ENCODE results near the gene DAP. TPM values are rescaled to one million over a fixed set of nuclear protein-coding genes. Genes with fewer than 3 reads are reported as not detected.

Gene DAP
- polyA plus RNA-seq, 1 experiment = 117 TPM

- no peak overlapping the region for H3K4me3 ChIP-seq (ENCODE audit: low read depth, low read length)
- ChIA-PET CTCF (interaction anchor here (1.3 to 2.1 kb wide), 2 partner anchors 16 to 210 kb away, joined by 4 to 6 read pairs; no protein-coding TSS in a partner anchor), POLR2A (no interaction called here)
- H3K9me3 ChIP-seq (ENCODE audit: control insufficient read depth, insufficient read depth, low read length) = no peaks in the 10 kb centered on the region; the same call in 1 of the 2 replicates
- TF ChIP-seq CTCF (IDR thresholded peaks at IDR 0.05; ENCODE audit: low read depth, low read length) = no peak
- no peak for DNase-seq (ENCODE audit: low read depth, low spot score)
- no peaks in the 10 kb centered on the region for H3K27me3 ChIP-seq (ENCODE audit: control insufficient read depth, insufficient read depth, low read length)
- no peak overlapping the region for H3K27ac ChIP-seq (ENCODE audit: low read depth, low read length)
These were observed 98.2 kb downstream of the DAP start for GRCh38 chr5:10662661-10663488.

DNA sequence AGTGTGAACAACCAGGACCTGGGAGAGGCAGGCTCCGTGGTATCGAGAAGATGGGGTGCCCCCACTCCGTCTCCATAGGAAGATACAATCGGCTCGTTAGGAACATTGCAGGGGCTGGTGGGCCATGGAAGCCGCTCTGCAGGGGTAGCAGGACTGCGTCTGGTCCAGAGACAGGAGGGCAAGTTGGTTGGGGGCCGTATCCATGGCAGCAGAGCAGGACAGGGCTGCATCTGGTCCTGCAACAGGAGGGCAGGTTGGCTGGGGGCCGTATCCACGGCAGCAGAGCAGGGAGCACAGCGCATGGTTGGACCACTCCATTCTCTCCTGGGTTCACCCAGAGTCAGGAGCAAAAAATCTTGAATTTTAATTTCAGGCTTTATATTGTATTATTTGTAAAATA, 99.0 kb downstream of the DAP start:
- no peak for TF ChIP-seq CTCF (IDR thresholded peaks at IDR 0.05; ENCODE audit: low read depth, low read length)
- CTCF ChIA-PET = interaction anchor here (2.1 kb wide), 1 partner anchor 210 kb away, joined by 6 read pairs; no protein-coding TSS in a partner anchor
- Histone ChIP-seq H3K27ac (ENCODE audit: low read depth, low read length) (no peak overlapping the region), H3K4me3 (ENCODE audit: low read depth, low read length) (no peak overlapping the region), H3K9me3 (ENCODE audit: control insufficient read depth, insufficient read depth, low read length) (no peaks in the 10 kb centered on the region), H3K27me3 (ENCODE audit: control insufficient read depth, insufficient read depth, low read length) (no peaks in the 10 kb centered on the region)
- DNase-seq (ENCODE audit: low read depth, low spot score) = no peak
- POLR2A ChIA-PET = no interaction called here

DNA sequence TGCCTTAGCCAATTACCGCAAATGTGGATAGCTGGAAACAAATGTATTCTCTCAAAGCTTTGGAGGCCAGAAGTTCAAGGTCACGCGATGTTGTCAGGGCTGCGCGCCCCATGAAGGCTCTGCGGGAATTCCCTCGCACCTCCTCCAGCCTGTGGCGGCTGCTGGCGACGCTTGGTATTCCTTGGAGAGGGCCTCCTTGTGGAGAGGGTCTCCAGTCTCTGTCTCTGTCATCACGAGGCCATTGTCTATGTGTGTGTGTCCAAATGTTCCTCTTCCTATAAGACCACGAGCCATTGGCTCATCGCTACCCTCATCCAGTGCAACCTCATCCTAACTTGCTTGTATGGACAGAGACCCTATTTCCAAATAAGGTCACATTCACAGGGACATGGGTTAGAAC, 99.6 kb downstream of the DAP start:
- no peak overlapping the region for H3K4me3 ChIP-seq (ENCODE audit: low read depth, low read length)
- CTCF ChIA-PET = no interaction called here
- POLR2A ChIA-PET = no interaction called here
- DNase-seq (ENCODE audit: low read depth, low spot score) = no peak
- H3K9me3 ChIP-seq (ENCODE audit: control insufficient read depth, insufficient read depth, low read length) = no peaks in the 10 kb centered on the region
- TF ChIP-seq CTCF (IDR thresholded peaks at IDR 0.05; ENCODE audit: low read depth, low read length) = no peak
- H3K27me3 ChIP-seq (ENCODE audit: control insufficient read depth, insufficient read depth, low read length) = no peaks in the 10 kb centered on the region
- H3K27ac ChIP-seq (ENCODE audit: low read depth, low read length) = no peak overlapping the region

DNA sequence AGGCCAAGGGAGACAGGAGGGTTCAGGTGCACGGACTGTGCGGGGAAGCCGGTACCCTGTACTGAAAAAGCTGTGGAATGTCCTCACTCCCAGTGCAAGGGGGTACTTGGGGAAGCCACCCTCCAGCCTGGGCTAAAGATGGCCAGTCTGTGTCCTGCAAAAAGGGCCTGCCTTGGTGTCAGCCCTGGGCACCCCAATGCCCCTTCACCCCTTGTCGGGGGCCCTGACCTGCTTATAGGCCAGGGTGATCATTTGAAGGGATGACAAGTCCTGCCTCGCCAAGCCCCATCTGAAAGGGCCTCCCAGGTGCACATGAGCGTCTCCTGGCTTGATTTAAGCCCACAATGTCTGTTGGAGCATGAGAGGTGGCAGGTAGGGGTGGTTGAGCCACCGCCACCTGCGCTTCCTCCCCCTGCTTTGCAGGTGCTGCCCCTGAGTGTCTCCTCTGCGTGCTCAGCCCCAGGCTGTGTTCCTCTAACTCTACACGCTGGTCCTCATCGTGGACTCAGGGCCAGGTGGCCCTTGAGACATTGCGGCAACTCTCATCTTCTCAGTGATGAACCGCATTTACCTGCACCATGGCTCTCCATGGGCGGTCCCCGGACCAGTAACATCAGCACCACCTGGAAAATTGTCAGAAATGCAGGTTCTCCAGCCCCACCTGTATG, 100.2 kb downstream of the DAP start:
- no peaks in the 10 kb centered on the region for H3K27me3 ChIP-seq (ENCODE audit: control insufficient read depth, insufficient read depth, low read length)
- TF ChIP-seq CTCF (IDR thresholded peaks at IDR 0.05; ENCODE audit: low read depth, low read length) = no peak
- no peak for DNase-seq (ENCODE audit: low read depth, low spot score)
- no peak overlapping the region for H3K4me3 ChIP-seq (ENCODE audit: low read depth, low read length)
- no peak overlapping the region for H3K27ac ChIP-seq (ENCODE audit: low read depth, low read length)
- H3K9me3 ChIP-seq (ENCODE audit: control insufficient read depth, insufficient read depth, low read length) = no peaks in the 10 kb centered on the region
- ChIA-PET POLR2A (no interaction called here), CTCF (no interaction called here)

DNA sequence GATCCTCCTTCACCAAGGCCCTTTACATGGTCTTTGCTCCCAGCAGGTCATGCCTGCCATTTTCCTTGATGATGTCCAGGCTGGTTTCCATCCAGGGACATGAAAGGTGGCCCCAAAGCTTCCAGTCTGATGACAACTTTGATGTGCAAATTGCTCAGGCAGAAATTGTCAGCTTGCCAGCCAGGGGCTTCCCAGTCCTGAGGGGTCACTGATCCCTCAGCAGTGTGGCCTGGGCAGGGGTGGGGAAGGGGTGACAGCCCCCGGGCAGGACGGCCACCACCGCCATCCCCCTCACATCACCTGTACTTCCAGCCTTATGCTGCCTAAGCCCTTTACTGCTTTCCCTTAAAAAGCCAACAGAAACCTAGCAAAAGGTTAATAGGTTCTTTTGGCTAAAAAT, 100.9 kb downstream of the DAP start:
- no peak for TF ChIP-seq CTCF (IDR thresholded peaks at IDR 0.05; ENCODE audit: low read depth, low read length)
- Histone ChIP-seq H3K27me3 (ENCODE audit: control insufficient read depth, insufficient read depth, low read length) (no peaks in the 10 kb centered on the region), H3K9me3 (ENCODE audit: control insufficient read depth, insufficient read depth, low read length) (no peaks in the 10 kb centered on the region), H3K4me3 (ENCODE audit: low read depth, low read length) (no peak overlapping the region), H3K27ac (ENCODE audit: low read depth, low read length) (no peak overlapping the region)
- ChIA-PET POLR2A (no interaction called here), CTCF (no interaction called here)
- no peak for DNase-seq (ENCODE audit: low read depth, low spot score)

All from AG04450 (cell line).